Hepatocyte (in vitro differentiated cells): ENCODE measurements around the gene CANX.

ENCODE experiments used
- EZH2 ChIP-seq: fragments of 200-600 bp; sonication (generic); IDR thresholded peaks from 2 replicates; pipeline ENCODE4 v1.6.1; 2016; ENCODE audit warnings: antibody characterized with exemption, mild to moderate bottlenecking, borderline replicate concordance
- EZH2phosphoT487 ChIP-seq: fragments of 200-600 bp; sonication (generic); IDR thresholded peaks from one replicate; pipeline ENCODE4 v1.6.1; 2018; ENCODE audit warnings: antibody characterized with exemption, mild to moderate bottlenecking, low read depth, moderate library complexity; ENCODE audit not compliant: unreplicated experiment, severe bottlenecking
- TF ChIP-seq, protein P1 (sequence below): fragments of 200-600 bp; sonication (generic); IDR thresholded peaks from 2 replicates; pipeline ENCODE4 v1.5.1; 2016; ENCODE audit warnings: antibody characterized with exemption, mild to moderate bottlenecking; ENCODE audit not compliant: poor library complexity

DNA sequence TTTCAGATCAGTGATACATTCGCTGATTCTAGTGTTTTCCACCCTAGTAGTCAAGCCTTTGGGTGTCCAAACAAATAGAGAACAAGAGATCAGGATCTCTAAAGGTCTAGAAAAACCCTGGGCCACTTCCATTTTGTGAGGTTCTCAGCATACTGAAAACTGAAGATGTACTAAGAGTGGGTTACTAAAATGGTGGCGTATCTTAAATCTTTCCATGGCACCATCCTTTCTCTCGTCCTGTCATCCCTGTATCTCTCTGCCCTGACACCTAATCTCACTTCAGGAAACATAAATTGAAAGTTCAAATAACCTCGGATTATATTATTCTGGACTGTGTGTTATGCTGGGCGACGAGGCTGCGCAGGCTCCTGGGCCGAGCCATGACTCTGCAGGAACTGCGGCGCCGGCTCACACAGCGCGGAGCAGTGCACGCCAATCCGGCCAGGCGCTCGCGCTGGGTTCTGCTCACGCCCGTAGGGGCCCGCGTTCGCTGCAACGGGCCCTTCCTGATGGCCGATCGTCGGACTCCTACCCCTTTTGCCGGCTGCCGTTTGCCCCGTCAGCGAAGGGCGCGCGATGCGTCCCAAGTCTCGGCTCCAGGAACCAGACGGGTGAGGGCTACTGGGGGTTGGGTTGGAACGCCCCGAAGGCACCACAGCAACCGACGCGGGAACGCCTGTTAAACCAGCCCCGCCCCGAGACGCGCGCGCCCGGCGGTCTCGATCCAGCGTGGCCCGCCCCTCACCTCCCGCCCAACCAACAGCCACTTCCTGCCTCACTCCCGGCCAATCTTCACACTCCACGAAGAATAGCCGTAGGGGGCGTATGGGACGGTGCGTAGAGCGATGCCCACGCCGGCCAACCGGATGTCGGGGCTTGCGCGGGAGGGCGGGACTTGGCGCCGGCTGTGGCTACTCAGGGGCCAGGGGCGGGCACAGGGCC lies 503 bp upstream of the CANX start:
- no peak for TF ChIP-seq EZH2
- TF ChIP-seq, protein P1, sequence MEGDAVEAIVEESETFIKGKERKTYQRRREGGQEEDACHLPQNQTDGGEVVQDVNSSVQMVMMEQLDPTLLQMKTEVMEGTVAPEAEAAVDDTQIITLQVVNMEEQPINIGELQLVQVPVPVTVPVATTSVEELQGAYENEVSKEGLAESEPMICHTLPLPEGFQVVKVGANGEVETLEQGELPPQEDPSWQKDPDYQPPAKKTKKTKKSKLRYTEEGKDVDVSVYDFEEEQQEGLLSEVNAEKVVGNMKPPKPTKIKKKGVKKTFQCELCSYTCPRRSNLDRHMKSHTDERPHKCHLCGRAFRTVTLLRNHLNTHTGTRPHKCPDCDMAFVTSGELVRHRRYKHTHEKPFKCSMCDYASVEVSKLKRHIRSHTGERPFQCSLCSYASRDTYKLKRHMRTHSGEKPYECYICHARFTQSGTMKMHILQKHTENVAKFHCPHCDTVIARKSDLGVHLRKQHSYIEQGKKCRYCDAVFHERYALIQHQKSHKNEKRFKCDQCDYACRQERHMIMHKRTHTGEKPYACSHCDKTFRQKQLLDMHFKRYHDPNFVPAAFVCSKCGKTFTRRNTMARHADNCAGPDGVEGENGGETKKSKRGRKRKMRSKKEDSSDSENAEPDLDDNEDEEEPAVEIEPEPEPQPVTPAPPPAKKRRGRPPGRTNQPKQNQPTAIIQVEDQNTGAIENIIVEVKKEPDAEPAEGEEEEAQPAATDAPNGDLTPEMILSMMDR = no peak
- no peak for TF ChIP-seq EZH2phosphoT487
